ENCODE measurements around the gene C5orf15. TPM values are rescaled to one million over a fixed set of nuclear protein-coding genes. Genes with fewer than 3 reads are reported as not detected.

Gene C5orf15
- total RNA-seq, 4 donors from 2014 or later = 36.5 to 91.7 (median 45.6) TPM

DNA sequence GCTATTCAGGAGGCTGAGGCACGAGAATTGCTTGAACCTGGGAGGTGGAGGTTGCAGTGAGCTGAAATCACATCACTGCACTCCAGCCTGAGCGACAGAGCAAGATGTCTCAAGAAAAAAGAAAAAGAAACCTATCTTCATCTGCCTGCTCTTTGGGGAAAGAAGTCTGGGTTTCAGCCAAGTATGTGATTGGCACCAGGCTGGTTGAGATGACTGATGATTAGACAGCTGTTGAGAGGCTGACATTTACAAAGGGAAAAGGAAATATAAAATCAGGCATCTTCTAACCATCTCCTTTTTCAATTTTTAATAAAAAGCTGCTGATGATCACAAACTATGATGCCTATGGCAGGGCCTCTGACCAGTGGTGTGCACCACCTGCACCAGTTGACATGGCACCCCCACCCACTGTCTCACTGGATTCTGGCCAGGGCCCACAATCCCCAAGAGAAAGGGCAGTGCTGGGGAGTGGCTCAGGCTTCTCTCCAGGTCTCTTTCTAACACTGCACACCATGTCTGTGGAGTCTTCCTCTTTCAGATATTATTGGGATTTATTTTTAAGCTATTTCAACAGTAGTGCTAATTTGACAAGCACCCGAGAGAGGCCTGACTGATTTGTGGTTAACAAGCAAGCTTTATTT lies 17.2 kb upstream of the C5orf15 start:
- H3K36me3 ChIP-seq = peaks cover 0 to 67% (median 22%) of the 10 kb centered on the region in 4 donors
- TF ChIP-seq, protein P1, sequence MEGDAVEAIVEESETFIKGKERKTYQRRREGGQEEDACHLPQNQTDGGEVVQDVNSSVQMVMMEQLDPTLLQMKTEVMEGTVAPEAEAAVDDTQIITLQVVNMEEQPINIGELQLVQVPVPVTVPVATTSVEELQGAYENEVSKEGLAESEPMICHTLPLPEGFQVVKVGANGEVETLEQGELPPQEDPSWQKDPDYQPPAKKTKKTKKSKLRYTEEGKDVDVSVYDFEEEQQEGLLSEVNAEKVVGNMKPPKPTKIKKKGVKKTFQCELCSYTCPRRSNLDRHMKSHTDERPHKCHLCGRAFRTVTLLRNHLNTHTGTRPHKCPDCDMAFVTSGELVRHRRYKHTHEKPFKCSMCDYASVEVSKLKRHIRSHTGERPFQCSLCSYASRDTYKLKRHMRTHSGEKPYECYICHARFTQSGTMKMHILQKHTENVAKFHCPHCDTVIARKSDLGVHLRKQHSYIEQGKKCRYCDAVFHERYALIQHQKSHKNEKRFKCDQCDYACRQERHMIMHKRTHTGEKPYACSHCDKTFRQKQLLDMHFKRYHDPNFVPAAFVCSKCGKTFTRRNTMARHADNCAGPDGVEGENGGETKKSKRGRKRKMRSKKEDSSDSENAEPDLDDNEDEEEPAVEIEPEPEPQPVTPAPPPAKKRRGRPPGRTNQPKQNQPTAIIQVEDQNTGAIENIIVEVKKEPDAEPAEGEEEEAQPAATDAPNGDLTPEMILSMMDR (IDR thresholded peaks at IDR 0.05) = no peak
- no peak for TF ChIP-seq POLR2AphosphoS5 (IDR thresholded peaks at IDR 0.05)
- 86 to 88% methylated on average over 3 of the region's 3 CpGs for WGBS, 2 donors (ENCODE audit: low coverage in 1 of 2)

DNA sequence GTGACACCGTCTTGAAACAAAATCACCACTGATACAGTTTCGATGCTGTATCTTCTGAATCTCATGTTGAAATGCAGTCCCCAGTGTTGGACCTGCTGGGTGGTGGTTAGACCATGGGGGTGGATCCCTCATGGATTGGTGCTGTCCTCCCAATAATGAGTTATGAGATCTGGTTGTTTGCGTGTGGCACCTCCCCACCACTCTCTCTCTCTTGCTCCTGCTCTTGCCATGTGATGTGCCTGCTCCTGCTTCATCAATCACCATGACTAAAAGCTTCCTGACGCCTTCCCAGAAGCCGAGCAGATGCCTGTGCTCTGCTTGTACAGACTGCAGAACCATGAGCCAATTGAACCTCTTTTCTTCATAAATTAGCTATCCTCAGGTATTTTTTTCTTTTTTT lies 15.2 kb upstream of the C5orf15 start:
- 60 to 91% methylated on average over 1 to 5 of the region's 5 CpGs for WGBS, 2 donors (ENCODE audit: low coverage in 1 of 2)
- H3K27me3 ChIP-seq = no peaks in the 10 kb centered on the region
- no peak for DNase-seq
- no peaks in the 10 kb centered on the region for H3K4me1 ChIP-seq
- TF ChIP-seq, protein P1 (IDR thresholded peaks at IDR 0.05) = no peak
- TF ChIP-seq POLR2AphosphoS5 (IDR thresholded peaks at IDR 0.05) = no peak
- TF ChIP-seq EP300 (IDR thresholded peaks at IDR 0.05; ENCODE audit: low read depth) = no peak
- TF ChIP-seq POLR2A (IDR thresholded peaks at IDR 0.05) = no peak
- no peaks in the 10 kb centered on the region for H3K9me3 ChIP-seq
- intact Hi-C loops (cut with DNase I; ENCODE audit: low total_unique reads) = no loop called here
- peaks cover 0 to 48% (median 16%) of the 10 kb centered on the region in 4 donors for H3K36me3 ChIP-seq
- H3K27ac ChIP-seq = no peak overlapping the region
- in situ Hi-C loops (cut with MboI; ENCODE audit: low pct_ligation_motif_present in 1 of 4, low pct_unique_long_range_greater_than_20kb in 1 of 4, low sequenced_read_pairs in 3 of 4) = no loop called here
- H3K4me3 ChIP-seq = no peak overlapping the region

More for the DNA sequence above, 17.2 kb upstream of the C5orf15 start:
- Histone ChIP-seq H3K4me1 (no peaks in the 10 kb centered on the region), H3K27ac (no peak overlapping the region), H3K4me3 (no peak overlapping the region), H3K27me3 (no peaks in the 10 kb centered on the region), H3K9me3 (no peaks in the 10 kb centered on the region)
- in situ Hi-C loops (cut with MboI; ENCODE audit: low pct_ligation_motif_present in 1 of 4, low pct_unique_long_range_greater_than_20kb in 1 of 4, low sequenced_read_pairs in 3 of 4) (no loop called here), intact Hi-C loops (cut with DNase I; ENCODE audit: low total_unique reads) (no loop called here)
- DNase-seq = no peak

DNA sequence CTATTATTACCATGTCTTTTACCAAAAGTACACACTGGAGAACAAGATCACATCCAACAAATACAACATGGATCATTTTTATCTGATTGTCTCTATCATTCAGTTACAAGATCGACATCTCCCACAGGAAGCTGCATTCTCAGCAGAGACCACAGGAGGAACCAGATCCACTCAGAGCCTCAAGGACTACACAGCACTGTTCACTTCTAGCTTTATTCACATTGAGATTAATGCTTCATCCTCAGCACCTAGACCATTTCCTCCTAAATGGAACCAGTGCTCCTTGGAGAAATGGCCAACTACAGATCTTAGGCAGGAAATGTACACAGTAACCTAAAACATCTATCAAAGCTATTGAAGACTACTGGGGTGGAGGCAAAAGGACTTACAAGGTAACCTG lies 13.3 kb upstream of the C5orf15 start:
- intact Hi-C loops (cut with DNase I; ENCODE audit: low total_unique reads) = no loop called here
- Histone ChIP-seq H3K27ac (no peak overlapping the region), H3K36me3 (peaks cover 0 to 35% (median 13%) of the 10 kb centered on the region in 4 donors), H3K4me1 (no peaks in the 10 kb centered on the region), H3K4me3 (no peak overlapping the region), H3K27me3 (no peaks in the 10 kb centered on the region), H3K9me3 (no peaks in the 10 kb centered on the region)
- no peak for DNase-seq
- no peak for TF ChIP-seq EP300 (IDR thresholded peaks at IDR 0.05; ENCODE audit: low read depth)
- TF ChIP-seq, protein P1 (IDR thresholded peaks at IDR 0.05) = no peak
- no peak for TF ChIP-seq POLR2AphosphoS5 (IDR thresholded peaks at IDR 0.05)
- TF ChIP-seq POLR2A (IDR thresholded peaks at IDR 0.05) = no peak
- WGBS, 2 donors (ENCODE audit: low coverage in 1 of 2) = 50% methylated on average over 1 of the region's 1 CpG; no CpG with 5 or more reads in 1 of the 2 donors
- in situ Hi-C loops (cut with MboI; ENCODE audit: low pct_ligation_motif_present in 1 of 4, low pct_unique_long_range_greater_than_20kb in 1 of 4, low sequenced_read_pairs in 3 of 4) = no loop called here

DNA sequence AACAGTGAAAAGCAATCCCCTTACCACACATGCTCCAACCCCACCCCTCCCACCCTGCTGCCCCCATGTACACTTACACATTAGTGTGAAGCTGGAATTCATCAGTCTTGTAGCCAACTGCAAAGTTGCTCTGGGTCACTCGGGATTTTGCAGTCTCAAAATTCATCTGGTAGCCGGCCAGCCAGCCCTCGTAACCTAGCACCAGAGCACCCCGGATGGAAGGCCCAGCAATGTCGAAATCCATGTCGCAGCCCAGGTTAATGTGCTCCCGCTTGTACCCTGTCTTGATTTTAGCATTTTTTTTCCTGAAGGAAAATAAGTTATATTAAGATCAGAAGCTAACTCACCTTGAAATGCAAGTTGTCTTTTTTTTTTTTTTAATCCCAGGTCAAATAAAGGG lies 12.2 kb upstream of the C5orf15 start:
- in situ Hi-C loops (cut with MboI; ENCODE audit: low pct_ligation_motif_present in 1 of 4, low pct_unique_long_range_greater_than_20kb in 1 of 4, low sequenced_read_pairs in 3 of 4) (no loop called here), intact Hi-C loops (cut with DNase I; ENCODE audit: low total_unique reads) (no loop called here)

More for the DNA sequence above, 12.2 kb upstream of the C5orf15 start:
- H3K4me1 ChIP-seq = no peaks in the 10 kb centered on the region
- H3K27ac ChIP-seq = no peak overlapping the region
- no peak overlapping the region for H3K4me3 ChIP-seq
- H3K36me3 ChIP-seq = peaks cover 0 to 35% (median 17%) of the 10 kb centered on the region in 4 donors
- no peaks in the 10 kb centered on the region for H3K27me3 ChIP-seq
- WGBS, 2 donors (ENCODE audit: low coverage in 1 of 2) = 89 to 100% methylated on average over 2 to 7 of the region's 7 CpGs
- TF ChIP-seq POLR2A (IDR thresholded peaks at IDR 0.05) (no peak), EP300 (IDR thresholded peaks at IDR 0.05; ENCODE audit: low read depth) (no peak), POLR2AphosphoS5 (IDR thresholded peaks at IDR 0.05) (no peak)
- TF ChIP-seq, protein P1 (IDR thresholded peaks at IDR 0.05) = no peak
- H3K9me3 ChIP-seq = no peaks in the 10 kb centered on the region
- DNase-seq = no peak

All from transverse colon (tissue), 4 donors.